Dermis blood vessel endothelial cell (primary cell): ENCODE results near the gene CCDC7. TPM values are rescaled to one million over a fixed set of nuclear protein-coding genes. Genes with fewer than 3 reads are reported as not detected.
"Not testable (repeated sequence)": the region's sequence is repeated elsewhere in the genome, so short reads cannot be mapped to it uniquely, and the experiment has no call there.

Source experiments
- DNase-seq: peaks from one replicate; pipeline ENCODE4 v3.0.0; 2010
- total RNA-seq: library from RNA; depleted of rRNA; stranded (reverse); fragments of >200 nt; gene quantifications from 2 replicates; pipeline ENCODE4 v1.2.3, GENCODE V29; 2014

Gene CCDC7
- total RNA-seq, 1 donor from 2014 or later: 13.6 TPM

DNA sequence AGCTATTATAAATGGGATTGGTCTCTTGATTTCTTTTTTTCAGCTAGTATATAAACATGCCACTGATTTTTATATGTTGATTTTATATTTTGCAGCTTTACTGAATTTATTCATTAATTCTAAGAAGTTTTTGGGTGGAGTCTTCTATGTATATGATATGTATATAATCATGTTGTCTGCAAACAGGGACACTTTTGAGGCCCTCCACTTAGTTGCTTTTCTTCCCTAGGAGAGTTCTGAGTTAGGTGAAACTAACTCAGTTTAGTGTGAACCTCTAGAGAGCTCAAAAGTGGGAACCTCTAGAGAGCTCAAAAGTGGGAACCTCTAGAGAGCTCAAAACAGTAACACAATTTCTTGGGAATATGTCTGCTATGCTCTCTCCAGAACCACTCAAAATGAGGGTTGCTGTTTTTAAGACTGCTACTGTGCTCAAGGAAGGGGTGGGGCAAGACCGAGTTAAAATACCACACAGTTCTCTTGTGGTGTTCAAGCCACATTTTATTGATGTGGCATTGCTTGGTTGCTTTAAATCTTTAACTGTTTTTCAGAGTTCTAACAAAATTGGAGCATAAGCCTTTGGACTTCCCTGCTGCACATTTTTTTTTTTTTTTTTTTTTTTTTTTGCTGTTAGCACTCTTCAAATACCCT, 13.2 kb downstream of the CCDC7 start:
- no peak for DNase-seq

DNA sequence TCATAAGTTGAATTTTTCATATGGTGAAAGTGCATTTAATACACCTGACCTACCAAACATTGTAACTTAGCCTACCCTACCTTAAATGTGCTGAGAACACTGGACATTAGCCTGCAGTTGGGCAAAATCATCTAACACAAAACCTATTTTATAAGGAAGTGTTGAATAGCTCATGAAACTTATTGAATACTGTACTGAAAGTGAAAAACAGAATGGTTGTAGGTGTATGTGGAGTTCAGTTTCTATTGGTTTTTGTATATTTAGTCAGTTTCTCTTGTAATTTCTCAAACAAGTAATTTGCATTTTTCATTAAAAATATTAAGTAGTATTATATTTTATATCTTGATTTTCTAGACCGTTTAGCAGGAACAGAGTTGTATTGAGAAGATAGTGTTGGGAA, 15.3 kb downstream of the CCDC7 start:
- DNase-seq: no peak

DNA sequence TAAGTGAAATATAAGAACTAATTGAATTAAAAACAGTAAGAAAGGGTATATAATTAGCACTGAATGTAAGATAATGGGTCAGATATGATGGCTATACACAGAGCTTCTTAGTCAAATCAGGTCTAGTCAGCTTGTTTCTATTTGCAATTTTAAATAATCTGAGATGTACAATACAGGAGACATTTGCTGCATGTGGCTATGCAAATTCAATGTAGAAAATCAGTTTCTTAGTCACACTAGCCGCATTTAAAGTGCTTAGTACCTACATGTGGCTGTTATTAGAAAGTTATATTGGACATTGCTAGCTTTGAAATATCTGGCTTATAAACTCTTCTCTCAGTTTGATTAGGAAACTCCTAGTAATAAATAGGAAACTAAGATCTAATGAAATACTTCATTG, 25.3 kb downstream of the CCDC7 start:
- no peak for DNase-seq

DNA sequence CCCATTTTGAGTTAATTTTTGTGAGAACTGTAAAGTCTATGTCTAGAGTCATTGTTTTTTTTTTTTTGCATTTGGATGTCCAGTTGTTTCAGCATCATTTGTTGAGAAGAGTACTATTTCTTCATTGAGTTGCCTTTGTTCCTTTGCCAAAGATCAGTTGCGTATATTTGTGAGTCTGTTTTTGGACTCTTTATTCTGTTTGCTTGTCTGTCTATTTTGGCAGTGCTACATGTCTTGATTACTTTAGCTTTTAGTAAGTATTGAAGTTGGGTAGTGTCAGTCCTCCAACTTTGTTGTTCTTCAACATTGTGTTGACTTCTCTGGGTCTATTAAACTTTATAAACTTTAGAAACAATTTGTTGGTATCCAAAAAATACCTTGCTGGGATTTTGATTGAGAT, 31.6 kb downstream of the CCDC7 start:
- DNase-seq: no peak

DNA sequence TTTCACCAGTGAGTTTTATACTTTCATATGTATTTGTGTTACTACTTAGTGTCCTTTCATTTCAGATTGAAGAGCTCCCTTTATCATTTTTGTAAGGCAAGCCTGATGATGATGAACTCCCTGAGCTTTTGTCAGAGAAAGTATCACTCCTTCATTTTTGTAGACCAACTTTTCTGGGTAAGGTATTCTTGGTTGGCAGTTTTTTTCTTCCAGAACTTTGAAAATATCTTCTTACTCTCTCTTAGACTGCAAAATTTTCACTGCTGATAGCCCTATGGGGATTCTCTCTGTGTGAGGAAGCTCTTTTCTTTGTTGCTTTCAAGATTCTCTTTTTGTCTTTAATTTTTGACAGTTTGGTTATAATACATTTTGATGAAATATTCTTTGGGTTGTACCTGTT, 35.7 kb downstream of the CCDC7 start:
- DNase-seq: no peak

DNA sequence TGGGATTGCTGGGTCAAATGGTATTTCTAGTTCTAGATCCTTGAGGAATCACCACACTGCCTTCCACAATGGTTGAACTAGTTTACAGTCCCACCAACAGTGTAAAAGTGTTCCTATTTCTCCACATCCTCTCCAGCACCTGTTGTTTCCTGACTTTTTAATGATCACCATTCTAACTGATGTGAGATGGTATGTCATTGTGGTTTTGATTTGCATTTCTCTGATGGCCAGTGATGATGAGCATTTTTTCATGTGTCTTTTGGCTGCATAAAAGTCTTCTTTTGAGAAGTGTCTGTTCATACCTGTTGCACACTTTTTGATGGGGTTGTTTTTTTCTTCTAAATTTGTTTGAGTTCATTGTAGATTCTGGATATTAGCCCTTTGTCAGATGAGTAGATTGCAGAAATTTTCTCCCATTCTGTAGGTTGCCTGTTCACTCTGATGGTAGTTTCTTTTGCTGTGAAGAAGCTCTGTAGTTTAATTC, 37.1 kb downstream of the CCDC7 start:
- not testable (repeated sequence) for DNase-seq

DNA sequence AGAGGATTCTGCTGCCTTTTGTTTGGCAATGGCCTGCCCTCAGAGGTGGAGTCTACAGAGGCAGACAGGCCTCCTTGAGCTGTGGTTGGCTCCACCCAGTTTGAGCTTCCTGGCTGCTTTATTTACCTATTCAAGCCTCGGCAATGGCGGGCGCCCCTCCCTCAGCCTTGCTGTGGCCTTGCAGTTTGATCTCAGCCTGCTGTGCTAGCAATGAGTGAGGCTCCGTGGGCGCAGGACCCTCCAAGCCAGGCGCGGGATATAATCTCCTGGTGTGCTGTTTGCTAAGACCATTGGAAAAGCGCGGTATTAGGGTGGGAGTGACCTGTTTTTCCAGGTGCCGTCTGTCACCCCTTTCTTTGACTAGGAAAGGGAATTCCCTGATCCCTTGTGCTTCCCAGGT, 42.1 kb downstream of the CCDC7 start:
- not testable (repeated sequence) for DNase-seq

DNA sequence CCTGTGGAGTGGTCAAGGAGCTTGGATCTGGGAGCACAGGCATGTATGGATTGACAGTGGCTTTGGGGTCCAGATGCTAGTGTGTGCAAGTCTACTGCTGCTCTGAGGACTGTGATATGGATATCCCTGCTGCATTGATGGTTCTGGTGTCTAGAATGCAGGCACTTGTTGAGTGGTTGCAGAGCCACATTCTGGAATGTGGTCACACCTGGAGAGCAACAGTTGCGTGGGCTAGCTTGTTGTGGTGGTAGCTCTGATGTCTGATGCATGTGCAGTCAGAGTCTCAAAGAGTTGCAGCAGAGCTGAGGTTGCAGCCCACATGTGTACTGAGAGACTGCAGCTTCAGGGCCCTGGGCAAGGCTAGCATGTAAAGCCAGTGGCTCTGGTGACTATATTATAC, 43.2 kb downstream of the CCDC7 start:
- no peak for DNase-seq

DNA sequence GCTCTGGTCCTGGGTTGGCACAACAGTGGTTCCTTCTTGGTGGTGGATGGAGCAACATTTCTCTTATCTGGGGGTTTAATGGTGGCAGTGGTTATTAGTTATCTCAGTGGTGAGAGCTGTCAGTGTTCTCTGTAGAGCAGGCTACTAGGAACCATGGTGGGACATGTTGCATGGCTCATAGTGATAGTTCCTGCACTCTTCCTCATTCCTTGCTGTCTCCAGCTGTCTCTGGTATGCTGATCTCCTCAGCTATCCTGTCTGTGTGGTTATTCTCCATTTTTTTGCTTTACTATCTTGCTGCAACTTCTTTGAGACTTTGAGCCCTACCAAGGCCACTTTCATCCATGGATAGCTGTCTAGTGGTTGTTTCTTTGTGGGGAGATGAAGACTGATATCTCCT, 44.0 kb downstream of the CCDC7 start:
- DNase-seq: no peak

DNA sequence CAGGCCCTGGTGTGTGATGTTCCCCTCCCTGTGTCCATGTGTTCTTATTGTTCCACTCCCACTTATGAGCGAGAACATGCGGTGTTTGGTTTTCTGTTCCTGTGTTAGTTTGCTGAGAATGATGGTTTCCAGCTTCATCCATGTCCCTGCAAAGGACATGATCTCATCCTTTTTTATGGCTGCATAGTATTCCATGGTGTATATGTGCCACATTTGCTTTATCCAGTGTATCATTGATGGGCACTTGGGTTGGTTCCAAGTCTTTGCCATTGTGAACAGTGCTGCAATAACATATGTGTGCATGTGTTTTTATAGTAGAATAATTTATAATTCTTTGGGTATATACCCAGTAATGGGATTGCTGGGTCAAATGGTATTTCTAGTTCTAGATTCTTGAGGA, 48.6 kb downstream of the CCDC7 start:
- not testable (repeated sequence) for DNase-seq

DNA sequence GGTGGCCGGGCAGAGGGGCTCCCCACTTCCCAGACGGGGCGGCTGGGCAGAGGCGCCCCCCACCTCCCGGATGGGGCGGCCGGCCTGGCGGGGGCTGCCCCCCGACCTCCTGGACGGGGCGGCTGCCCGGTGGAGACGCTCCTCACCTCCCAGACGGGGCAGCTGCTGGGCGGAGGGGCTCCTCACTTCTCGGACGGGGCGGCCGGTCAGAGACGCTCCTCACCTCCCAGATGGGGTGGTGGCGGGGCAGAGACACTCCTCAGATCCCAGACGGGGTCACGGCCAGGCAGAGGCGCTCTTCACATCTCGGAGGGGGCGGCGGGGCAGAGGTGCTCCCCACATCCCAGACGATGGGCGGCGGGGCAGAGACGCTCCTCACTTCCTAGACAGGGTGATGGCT, 54.2 kb downstream of the CCDC7 start:
- DNase-seq: not testable (repeated sequence)

DNA sequence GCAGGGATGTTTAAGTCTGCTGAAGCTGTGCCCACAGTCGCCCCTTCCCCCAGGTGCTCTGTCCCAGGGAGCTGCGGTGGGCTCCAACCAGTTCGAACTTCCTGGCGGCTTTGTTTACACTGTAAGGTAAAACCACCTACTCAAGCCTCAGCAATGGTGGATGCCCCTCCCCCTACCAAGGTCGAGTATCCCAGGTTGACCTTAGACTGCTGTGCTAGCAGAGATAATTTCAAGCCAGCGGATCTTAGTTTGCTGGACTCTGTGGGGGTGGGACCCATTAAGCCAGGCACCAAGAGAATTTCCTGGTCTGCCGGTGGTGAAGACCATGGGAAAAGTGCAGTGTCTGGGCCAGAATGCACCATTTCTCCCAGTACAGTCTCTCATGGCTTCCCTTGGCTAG, 56.0 kb downstream of the CCDC7 start:
- no peak for DNase-seq

DNA sequence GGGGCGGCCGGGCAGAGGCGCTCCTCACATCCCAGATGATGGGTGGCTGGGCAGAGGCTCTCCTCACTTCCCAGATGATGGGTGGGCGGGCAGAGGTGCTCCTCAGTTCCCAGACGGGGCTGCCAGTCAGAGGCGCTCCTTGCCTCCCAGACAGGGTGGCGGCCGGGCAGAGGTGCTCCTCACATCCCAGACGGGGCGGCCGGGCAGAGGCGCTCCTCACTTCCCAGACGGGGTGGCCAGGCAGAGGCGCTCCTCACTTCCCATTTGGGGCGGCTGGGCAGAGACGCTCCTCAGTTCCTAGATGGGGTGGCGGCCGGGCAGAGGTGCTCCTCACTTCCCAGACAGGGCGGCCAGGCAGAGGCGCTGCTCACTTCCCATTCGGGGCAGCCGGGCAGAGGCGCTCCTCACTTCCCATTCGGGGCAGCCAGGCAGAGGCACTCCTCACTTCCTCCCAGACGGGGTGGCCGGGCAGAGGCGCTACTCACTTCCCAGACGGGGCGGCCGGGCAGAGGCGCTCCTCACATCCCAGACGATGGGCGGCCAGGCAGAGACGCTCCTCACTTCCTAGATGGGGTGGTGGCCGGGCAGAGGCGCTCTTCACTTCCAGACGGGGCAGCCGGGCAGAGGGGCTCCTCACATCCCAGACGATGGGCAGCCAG, 60.0 kb downstream of the CCDC7 start:
- DNase-seq: not testable (repeated sequence)

DNA sequence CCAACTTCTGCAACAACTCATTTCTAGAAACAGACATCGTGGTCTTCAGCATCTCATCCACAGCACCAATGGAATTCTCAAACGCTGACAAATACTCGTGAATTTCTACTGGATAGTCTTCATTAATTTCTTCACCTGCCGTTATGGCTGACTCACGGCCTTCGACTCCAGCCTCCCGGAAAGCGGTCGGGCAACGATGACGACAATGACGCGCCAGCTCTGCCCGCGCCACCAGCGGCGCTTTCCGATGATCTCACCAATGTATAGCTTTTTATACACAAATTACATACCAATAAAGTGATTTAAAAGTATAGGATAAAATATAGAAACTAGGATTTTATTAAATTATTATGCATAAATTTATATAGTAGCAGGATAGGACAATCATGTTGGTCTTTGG, 65.7 kb downstream of the CCDC7 start:
- DNase-seq: no peak

DNA sequence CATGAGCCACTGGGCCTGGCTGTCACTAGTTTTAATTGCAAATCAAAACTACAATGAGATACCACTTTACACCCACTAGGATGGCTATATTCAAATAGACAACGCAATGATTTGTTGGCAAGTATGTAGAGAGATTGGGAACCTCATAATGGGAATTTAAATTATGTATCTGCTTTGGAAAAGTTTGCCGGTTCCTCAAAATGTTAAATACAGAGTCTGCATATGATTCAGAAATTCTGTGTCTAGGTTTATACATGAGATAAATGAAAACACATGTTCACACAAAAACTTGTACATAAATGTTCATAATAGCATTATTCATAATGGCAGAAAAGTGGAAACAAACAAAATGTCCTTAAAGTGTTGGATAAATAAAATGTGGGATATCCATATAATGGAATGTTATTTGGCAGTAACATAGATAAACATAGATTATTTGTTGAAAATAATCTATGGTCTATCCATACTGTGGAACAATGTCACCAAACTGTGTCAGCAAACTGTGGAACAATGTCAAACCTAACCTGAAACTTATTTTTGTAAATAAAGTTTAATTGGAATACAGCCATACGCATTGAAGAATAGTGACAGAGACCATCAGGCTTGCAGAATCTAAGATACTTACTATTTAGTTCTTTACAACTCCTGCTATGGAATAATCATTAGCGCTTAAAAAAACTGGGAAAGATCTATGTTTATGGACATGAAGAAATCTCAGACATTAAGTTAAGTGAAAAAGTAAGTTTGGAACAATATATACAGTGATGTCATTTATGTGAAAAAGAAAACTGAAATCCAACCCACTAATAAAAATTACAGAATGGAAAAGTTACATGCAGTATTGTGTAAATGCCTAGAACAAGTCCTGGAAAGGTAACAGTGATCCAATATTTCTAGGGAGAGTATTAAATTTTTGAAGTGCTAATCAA, 70.9 kb downstream of the CCDC7 start:
- no peak for DNase-seq

DNA sequence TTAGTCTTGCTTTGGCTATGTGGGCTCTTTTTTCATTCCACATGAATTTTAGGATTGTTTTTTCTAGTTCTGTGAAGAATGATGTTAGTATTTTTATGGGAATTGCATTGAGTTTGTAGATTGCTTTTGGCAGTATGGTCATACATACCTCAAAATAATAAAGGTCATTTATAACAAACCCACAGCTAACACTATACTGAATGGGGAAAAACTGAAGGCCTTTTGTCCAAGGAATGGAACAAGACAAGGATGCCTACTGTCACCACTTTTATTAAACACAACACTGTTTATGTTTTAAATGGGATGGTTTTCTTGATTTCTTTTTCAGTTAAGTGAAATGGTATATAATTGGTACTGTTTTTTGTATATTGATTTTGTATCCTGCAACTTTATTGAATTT, 84.3 kb downstream of the CCDC7 start:
- no peak for DNase-seq

DNA sequence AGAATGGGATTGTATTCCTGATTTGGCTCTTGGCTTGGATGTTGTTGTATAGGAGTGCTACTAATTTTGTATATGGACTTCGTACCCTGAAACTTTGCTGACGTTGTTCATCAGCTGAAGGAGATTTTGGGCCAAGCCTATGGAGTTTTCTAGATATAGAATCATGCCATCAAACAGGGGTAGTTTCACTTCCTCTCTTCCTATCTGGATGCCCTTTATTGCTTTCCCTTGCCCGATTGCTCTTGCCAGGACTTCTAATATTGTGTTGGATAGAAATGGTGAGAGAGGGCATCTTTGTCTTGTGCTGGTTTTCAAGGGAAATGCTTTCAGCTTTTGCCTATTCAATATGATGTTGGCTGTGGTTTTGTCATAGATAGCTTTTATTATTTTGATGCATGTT, 92.3 kb downstream of the CCDC7 start:
- no peak for DNase-seq

DNA sequence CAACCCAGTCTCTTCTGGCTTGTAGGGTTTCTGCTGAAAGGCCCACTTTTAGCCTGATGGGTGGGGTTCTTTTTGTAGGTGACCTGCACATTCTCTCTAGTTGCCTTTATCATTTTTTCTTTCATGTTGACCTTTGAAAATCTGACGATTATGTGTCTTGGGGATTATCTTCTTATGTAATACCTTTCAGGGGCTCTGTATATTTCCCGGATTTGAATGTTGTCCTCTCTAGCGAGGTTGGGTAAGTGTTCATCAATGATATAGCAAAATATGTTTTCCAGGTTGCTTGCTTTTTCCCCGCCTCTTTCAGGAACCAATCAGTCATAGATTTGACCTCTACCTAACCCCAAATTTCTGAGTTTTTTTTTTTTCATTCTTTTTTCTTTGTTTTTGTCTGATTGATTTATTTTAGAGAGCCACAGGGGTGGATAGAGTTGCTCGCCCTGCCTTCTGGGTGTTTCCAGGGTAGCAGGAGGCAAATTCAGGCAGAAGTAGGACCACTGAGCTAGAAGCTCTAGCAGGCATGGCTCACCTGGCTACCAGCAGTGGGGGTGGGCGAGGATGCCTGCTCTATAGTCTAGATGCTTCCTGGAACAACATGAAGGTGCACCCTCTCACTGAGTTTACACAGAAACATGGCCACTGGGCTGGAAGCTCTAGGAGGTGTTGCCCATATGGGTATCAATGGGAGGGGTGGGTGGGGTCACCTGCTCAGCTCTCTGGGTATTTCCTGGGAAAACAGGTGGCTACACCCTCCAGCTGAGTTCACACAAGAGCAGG, 94.9 kb downstream of the CCDC7 start:
- DNase-seq: no peak

DNA sequence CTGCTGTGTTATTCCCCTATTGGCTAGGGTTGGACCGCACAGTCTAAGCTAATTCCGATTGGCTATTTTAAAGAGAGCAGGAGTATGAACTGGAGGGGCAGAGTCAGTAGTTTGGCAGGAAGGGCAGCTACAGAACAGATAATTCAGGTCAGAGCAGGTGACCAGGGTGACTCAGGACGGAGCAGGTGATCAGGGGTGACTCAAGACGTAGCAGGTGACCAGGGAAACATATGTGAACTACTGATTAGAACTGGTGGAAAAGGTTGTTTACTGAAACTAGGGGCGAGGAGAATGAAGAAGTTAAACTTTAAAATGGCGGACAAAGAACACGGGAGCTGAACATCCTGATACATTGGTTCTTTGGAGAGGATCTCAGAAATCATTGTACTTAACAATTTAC, 102.3 kb downstream of the CCDC7 start:
- no peak for DNase-seq

DNA sequence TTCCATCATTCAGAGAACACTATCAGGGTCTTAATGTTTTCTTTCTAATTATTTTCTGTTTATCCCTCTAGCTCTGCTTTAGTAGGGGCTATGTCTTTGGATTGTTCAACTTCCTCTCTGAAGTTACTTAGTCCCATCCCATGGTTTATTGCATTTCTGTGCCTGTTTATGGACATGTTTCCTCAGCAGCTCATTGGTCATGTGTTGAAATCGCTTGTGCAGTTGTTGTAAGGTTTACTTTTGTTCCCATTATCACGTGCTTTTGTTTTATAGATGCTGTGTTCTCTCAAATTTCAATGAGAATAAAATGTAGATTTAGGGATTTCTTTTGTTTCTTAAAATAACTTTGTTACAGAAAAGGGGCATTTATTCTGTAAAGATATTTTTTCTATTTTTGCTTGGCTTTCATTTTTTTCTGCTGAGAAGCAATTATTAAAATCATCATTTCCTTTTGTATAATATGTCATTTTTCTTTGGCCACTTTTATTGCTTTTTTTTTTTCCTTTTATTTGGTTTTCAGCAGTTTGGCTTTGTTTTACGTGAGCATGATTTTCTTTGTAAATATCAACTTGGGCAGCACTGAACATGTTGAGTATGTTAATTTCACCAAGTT, 110.9 kb downstream of the CCDC7 start:
- DNase-seq: no peak

DNA sequence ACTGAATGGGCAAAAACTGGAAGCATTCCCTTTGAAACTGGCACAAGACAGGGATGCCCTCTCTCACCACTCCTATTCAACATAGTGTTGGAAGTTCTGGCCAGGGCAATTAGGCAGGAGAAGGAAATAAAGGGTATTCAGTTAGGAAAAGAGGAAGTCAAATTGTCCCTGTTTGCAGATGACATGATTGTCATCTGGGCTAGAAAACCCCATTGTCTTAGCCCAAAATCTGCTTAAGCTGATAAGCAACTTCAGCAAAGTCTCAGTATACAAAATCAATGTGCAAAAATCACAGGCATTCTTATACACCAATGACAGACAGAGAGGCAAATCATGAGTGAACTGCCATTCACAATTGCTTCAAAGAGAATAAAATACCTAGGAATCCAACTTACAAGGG, 116.8 kb downstream of the CCDC7 start:
- not testable (repeated sequence) for DNase-seq

DNA sequence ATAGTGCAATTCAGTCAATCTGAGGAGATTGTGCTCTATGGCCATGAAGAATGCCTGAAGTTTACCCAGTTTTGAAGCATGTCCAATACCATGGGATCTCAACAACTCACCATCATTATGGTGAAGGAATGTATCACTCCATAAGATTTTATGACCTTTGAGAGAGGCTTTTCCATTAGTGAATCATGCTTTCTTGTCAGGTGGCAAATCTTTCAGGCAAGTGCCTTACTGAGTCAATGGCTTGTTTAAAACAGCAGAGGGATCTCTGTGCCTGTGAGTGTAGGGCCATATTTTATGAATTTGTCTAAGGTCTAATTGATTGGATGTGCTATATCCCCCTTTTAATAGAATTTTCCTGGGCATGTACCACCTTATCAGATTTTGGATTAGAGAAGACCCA, 131.5 kb downstream of the CCDC7 start:
- DNase-seq: no peak
